MG63 (cell line): ENCODE results near the gene COL6A1. TPM values are rescaled to one million over a fixed set of nuclear protein-coding genes. Genes with fewer than 3 reads are reported as not detected.
A peak's percentile ranks its signal among the peaks of the same experiment; 100 is the strongest.
"Not testable (repeated sequence)": the region's sequence is repeated elsewhere in the genome, so short reads cannot be mapped to it uniquely, and the experiment has no call there.

Experiments
- DNase-seq: peaks from one replicate; pipeline ENCODE4 v3.0.0-alpha.2; 2020
- H3K27me3 ChIP-seq: fragments of 250-450 bp; sonication (Bioruptor Pico); 2 replicates; pipeline ENCODE4 v1.5.1; 2020; ENCODE audit warnings: mild to moderate bottlenecking, moderate library complexity
- H3K36me3 ChIP-seq: fragments of 250-450 bp; sonication (Bioruptor Pico); 2 replicates; pipeline ENCODE4 v1.5.1; 2020; ENCODE audit warnings: mild to moderate bottlenecking, moderate library complexity
- H3K4me3 ChIP-seq: fragments of 250-450 bp; sonication (Bioruptor Pico); 2 replicates; pipeline ENCODE4 v1.5.1; 2020; ENCODE audit warnings: mild to moderate bottlenecking, moderate library complexity
- H3K9me3 ChIP-seq: fragments of 250-450 bp; sonication (Bioruptor Pico); 2 replicates; pipeline ENCODE4 v1.5.1; 2020; ENCODE audit warnings: mild to moderate bottlenecking, moderate library complexity
- total RNA-seq: library from RNA; depleted of rRNA; stranded (reverse); fragments of >200 nt; shearing (Covaris generic); gene quantifications from 2 replicates; pipeline ENCODE4 v1.2.3, GENCODE V29; 2014; ENCODE audit warnings: low replicate concordance

COL6A1 gene
- total RNA-seq, 1 experiment from 2014 or later, result 868 TPM

DNA sequence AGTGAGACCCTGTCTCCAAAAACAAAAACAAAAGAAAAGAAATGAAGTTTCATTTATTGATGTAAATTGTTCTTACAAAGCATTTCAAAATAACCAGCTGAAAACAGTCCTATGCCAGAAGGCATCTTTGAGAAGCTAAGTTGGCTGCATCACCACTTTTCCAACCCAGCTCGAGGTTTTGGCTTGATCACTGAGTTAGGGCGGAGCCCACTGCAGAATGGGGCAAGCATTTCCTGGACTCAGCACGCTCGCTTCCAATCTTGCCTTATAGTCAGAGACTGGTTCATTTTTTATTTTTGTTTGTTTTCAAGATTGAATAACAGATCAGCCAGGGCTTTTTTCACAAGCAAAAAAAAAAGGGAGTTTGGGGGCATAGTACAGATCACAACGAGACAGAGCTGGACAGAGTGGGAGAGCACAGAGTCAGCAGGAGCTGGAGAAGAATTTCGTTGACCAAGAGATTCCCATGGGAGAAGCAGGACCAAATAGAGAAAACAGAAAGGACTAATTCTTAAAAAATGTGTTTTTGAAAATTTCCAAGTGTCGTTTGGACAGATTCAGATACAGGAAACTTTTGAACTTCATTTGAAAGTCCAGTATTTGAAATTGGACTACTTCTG lies 23.5 kb upstream of the COL6A1 start:
- H3K36me3 ChIP-seq, result no peaks in the 10 kb centered on the region; the same call in 1 of the 2 replicates
- H3K4me3 ChIP-seq, result peak overlapping the region; percentile 16; the same call in 1 of the 2 replicates
- peak; percentile 83 for DNase-seq

DNA sequence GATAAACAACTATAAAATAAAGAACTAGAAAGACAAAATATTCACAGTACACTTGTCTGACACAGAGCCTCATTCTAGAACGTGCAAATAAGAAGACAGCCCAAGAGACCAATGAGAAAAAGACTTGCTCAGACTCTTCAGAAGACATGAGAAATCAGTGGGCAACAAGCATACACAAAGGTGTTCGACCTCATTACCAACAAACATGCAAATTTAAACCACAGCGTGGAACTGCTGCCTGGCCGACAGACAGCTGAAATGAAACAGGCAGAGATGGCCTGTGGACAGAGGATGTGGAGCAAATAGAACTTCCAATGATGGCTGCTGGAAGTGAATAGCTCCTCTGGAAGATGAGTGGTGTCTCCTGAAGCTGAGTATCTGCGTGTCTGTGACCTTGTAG lies 22.4 kb upstream of the COL6A1 start:
- H3K4me3 ChIP-seq, result no peak overlapping the region
- H3K27me3 ChIP-seq, result no peaks in the 10 kb centered on the region
- no peak for DNase-seq
- peaks cover 9% of the 10 kb centered on the region for H3K9me3 ChIP-seq
- no peaks in the 10 kb centered on the region; the same call in 1 of the 2 replicates for H3K36me3 ChIP-seq

More for the DNA sequence above, 23.5 kb upstream of the COL6A1 start:
- Histone ChIP-seq H3K27me3 (no peaks in the 10 kb centered on the region), H3K9me3 (peaks cover 9% of the 10 kb centered on the region)

DNA sequence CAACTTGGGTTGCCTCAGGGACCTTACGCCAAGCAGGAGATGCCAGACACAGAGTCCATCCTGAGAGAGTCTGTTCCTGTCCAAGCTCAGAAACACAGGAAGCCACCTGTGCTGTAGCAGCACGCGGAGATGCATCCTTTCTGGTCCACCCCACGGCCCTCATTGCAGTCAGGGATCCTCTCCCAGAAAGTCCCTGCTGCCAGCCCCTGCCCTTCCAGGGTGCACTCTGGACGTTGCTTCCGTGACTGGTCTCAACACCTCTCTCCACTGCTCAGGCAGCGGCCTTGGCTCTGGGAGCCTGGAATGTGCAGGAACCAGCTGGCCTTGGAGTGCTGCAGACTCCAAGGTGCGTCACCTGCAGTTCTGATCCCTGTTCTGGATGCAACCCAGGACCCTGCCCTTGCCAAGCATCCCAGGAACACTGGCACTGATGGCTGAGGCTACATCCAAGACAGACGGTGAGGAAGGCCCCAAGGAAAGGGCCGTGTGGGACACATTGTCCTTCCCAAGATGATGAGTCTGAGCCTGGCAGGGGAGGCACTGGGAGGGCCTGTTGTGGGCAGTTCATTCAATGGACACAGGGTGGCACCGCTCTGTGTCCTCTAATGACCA lies 21.7 kb upstream of the COL6A1 start:
- no peaks in the 10 kb centered on the region; the same call in 1 of the 2 replicates for H3K36me3 ChIP-seq
- no peak for DNase-seq
- no peak overlapping the region for H3K4me3 ChIP-seq
- H3K27me3 ChIP-seq, result no peaks in the 10 kb centered on the region
- peaks cover 15% of the 10 kb centered on the region for H3K9me3 ChIP-seq

DNA sequence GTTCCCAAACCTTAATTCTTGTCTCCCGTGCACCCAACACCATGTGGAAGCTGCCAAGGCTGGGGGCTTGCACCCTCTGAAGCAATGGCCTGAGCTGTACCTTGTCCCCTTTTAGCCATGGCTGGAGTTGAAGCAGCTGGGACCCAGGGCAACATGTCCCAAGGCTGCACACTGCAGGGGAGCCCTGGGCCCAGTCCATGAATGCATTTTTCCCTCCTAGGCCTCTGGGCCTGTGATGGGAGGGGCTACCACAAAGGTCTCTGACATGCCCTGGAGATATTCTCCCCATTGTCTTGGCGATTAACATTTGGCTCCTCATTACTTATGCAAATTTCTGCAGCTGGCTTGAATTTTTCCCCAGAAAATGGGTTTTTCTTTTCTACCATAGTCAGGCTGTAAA lies 20.2 kb upstream of the COL6A1 start:
- H3K4me3 ChIP-seq, H3K36me3 ChIP-seq, H3K27me3 ChIP-seq, DNase-seq: not testable (repeated sequence)
- H3K9me3 ChIP-seq, result peaks cover 16% of the 10 kb centered on the region

DNA sequence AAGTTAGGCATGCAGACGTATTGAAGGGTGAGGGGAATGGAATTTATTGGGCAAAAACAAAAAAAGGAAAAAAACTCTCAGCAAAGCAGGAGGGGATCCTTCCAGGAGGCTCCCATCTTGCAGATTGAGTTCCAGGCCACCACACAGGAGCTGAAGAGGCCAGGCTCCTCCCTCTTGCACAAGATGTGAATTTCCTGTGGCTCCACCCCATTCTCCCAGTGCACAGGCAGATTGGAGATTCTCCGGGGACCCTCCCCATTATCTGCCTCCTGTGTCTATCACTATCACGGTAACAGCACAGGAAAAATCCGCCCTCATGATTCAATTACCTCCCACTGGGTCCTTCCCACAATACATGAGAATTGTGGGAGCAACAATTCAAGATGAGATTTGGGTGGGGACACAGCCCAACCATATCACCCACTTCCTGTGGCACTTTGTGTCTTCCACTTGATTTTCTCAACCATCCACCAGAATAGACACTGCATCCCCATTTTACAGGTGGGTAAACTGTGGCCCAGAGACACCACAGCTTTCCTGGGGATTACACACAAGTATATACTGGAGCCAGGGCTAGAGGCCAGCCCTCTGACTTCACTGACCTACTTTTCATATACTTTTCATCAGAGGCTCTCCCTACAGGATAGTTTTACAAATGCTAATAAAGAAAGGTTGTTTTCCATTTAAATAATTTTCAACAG lies 18.9 kb upstream of the COL6A1 start:
- no peak overlapping the region for H3K4me3 ChIP-seq
- DNase-seq, result no peak
- no peaks in the 10 kb centered on the region; the same call in 1 of the 2 replicates for H3K36me3 ChIP-seq
- peaks cover 16% of the 10 kb centered on the region for H3K9me3 ChIP-seq
- no peaks in the 10 kb centered on the region for H3K27me3 ChIP-seq

DNA sequence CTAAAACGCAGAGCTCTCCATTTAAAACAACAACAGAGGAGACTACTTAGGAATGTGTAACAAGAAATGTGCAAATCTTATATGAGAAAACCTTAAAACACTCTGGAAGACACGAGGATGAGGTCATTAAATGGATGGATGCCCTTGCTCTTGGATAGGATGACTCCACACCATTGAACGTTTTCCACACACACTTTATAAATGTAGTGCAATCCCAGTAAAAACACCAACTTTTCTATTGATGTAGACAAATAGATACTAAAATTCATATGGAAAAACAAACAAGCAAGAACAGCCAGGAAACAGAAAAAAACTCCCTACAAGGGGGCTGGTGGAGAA lies 18.4 kb upstream of the COL6A1 start:
- no peak for DNase-seq
- Histone ChIP-seq H3K27me3 (no peaks in the 10 kb centered on the region), H3K36me3 (no peaks in the 10 kb centered on the region; the same call in 1 of the 2 replicates), H3K4me3 (no peak overlapping the region), H3K9me3 (peaks cover 16% of the 10 kb centered on the region)

DNA sequence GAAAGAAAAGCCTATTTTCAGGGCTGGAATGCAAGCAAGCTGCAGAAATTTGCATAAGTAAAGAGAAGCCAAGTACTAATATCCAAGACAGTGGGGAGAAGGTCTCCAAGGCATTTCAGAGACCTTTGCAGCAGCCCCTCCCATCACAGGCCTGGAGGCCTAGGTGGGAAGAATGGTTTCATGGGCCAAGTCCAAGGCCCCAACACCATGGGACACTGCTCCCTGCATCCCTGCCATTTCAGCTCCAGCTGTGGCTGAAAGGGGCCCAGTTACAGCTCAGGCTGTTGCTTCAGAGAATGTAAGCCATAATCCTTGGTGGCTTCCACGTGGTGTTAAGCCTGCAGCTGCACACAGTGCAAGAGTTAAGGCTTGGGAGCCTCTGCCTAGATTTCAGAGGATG lies 16.9 kb upstream of the COL6A1 start:
- H3K9me3 ChIP-seq, result peaks cover 16% of the 10 kb centered on the region
- no peaks in the 10 kb centered on the region for H3K36me3 ChIP-seq
- no peak for DNase-seq
- no peak overlapping the region for H3K4me3 ChIP-seq
- H3K27me3 ChIP-seq, result no peaks in the 10 kb centered on the region

DNA sequence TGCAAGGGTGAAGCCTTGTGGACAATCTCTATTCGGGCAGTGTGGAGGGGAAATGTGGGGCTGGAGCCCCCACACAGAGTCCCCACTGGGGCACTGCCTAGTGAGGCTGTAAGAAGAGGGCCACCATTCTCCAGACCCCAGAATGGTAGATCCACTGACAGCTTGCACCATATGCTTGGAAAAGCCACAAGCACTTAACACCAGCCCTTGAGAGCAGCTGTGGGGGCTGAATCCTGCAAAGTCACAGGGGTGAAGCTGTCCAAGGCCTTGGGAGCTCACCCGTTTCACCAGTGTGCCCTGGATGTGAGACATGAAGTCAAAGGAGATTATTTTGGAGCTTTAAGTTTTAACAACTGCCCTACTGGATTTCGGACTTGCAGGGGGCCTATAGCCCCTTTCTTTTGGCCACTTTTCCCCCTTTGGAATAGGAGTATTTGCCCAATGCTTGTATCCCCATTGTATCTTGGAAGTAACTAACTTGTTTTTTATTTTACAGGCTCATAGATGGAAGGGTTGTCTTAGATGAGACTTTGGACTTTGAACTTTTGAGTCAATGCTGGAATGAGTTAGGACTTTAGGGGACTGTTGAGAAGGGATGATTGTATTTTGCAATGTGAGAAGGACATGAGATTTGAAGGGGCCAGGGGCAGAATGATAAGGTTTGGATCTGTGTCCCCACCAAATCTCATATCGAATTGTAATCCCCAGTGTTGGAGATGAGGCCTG lies 16.3 kb upstream of the COL6A1 start:
- no peak for DNase-seq

DNA sequence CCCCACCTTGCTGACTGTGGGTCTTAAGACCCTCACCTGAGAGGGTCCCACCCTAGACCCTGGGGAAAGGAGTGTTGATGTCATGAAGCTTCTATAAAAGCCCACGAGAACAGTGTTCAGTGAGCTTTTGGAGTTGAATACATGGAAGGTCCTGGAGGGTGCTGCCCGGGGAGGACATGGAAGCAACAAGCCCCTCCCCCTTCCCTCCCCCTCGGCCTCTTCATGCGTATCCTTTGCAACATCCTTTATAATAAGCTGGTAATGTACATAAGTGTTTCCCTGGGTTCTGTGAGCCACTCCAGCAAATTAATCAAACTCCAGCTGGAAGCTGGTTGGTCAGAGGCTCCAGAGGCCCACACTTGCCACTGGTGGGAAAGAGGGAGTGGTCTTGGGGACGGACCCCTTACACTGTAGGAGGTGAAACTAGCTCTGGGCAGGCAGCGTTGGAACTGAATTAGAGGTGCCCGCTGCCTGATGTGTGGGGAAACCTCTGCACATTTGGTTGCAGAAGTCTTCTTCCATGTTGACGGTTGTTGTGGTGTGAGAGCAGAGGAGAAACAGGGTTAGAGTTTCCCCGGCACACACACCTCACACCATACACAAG lies 14.7 kb upstream of the COL6A1 start:
- no peak for DNase-seq

More for the DNA sequence above, 16.3 kb upstream of the COL6A1 start:
- no peak overlapping the region for H3K4me3 ChIP-seq
- H3K36me3 ChIP-seq, result no peaks in the 10 kb centered on the region
- H3K9me3 ChIP-seq, result peaks cover 16% of the 10 kb centered on the region
- no peaks in the 10 kb centered on the region for H3K27me3 ChIP-seq

DNA sequence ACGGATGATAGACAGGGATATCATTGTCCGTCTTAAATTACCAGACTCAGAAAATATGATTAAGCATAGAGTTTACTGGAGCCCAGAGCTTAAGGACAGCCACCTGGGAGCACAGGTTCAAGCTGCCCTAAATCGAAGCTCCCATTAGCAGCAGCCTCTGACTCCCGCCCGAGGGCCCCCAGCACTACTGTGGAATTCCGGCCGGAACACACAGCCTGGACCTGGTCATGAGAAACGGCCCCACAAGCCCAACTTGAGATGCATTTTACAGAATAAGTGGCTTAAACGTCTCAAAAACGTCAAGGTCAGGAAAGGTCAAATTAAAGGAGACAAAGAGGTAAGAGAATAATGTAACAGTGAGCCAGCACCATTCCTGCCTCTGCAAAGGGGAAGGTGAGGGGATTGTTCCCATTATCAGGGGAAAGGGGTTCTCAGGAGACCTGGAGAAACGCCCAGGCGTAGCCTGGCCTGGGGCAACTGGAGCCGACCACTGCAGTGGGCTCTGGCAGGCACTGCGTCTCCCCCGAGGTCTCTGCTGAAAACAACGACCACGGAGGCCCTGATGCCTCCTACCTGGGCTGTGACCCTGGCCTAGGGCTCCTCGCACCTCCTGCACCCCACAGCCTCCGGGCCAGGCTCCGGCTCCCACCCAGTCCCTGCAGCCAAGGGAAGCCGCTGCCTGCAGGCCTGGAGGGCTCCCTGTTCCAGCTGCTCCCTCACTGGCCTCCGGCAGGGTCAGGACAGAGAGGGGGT lies 11.5 kb upstream of the COL6A1 start:
- Histone ChIP-seq H3K9me3 (no peaks in the 10 kb centered on the region), H3K27me3 (no peaks in the 10 kb centered on the region), H3K36me3 (no peaks in the 10 kb centered on the region), H3K4me3 (no peak overlapping the region)
- no peak for DNase-seq

More for the DNA sequence above, 14.7 kb upstream of the COL6A1 start:
- Histone ChIP-seq H3K9me3 (peaks cover 9% of the 10 kb centered on the region), H3K4me3 (no peak overlapping the region), H3K27me3 (no peaks in the 10 kb centered on the region), H3K36me3 (no peaks in the 10 kb centered on the region)

DNA sequence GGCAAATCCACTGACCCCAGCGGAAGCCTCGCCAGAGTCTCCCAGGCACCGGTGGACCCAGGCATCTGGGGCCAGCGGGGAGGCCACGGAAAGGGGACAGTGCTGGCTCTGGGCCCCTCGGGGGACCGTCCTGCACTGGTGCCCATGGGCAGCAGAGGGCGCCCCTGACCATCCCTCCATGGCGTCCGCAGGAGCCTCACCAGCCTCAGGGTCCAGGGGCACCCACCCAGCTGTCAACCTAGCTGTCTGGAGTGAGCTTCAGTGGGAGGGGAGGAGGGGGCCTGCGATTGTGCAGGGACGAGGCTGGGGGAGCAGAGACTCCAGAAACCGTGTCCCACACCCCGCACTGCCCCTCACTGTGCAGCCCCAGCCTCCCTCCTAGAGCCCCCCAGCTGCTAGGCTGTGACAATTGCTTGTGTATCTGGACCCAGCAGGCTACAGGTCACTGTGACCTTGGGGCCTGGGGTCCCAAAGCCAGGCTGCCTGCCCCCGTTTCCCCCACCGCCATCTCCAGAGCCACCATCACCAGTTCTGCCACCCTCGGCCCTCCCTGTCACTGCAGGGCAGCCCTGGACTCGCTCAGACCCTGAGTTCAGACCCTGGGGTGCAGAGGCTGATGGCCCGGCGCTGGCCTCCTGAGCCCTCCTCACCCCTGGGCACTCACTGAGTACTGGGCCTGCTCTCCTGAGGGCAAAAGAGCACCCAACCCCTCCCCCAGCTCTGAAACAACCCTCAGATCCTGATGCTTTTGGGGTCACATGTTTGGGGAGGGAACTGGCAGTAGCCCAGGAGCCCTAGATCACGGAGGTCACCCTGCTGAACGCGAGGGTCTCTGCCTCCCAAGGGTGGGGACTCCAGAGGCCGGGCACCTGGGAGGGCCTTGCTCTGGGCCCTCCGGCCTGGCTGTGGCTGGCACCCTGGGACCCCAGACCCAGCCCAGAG lies 10.6 kb upstream of the COL6A1 start:
- Histone ChIP-seq H3K4me3 (no peak overlapping the region), H3K27me3 (no peaks in the 10 kb centered on the region), H3K9me3 (no peaks in the 10 kb centered on the region), H3K36me3 (no peaks in the 10 kb centered on the region)
- DNase-seq, result peak; percentile 66

DNA sequence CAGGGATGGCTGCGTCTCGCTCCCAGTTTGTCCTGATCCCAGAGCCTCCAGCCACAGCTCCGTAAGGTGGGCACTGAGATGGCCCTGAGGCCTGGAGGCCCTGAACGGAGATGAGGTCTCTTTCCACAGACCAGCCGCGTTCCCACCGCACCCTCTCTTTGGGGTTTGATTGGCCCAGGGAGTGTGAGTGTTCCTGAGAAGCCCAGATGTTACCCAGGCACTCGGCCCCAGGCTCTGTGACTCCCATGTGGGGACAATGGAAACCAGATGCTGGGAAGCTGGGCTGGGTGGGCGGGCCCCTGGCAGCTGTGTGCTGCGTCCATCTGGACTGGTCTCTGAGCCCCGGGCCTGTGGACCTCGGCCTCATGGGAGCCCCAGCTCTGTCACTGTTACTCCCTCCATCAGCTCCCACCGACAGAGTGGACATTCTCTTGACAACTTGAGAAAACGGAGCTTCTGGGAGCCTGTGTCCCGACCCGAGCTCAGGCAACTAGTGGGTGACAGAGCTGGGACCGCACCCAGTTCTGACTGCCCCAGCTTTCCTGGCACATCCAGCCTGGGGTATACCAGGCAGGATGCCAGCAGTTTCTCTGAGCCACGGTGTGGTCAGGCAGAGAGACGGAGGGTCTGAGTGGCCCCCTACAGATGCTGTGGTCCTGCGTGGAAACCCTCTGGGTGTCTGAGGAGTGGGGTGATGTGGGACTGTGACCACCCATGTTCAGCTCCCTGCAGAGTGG lies 9.8 kb upstream of the COL6A1 start:
- DNase-seq, result peak; percentile 44
- Histone ChIP-seq H3K4me3 (no peak overlapping the region), H3K27me3 (no peaks in the 10 kb centered on the region)

DNA sequence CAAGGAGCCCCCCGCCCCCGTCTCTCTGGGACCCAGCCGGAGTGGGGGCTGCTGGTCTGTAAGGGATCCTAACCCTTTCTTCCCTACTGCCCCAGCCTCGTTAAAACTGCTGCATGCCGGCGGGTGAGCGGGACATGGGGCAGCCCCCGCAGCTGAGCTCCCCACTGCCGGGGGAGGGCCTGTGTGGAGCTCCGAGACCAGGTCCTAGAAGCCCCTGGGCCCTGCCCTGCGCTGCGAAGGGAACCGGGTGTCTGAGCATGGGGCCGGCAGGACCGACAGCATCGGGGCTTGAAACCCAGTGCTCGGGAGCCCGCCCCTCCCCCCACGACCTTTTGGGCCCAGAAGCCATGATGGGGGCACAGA lies 9.2 kb upstream of the COL6A1 start:
- peak; percentile 35 for DNase-seq
- Histone ChIP-seq H3K27me3 (no peaks in the 10 kb centered on the region), H3K9me3 (no peaks in the 10 kb centered on the region), H3K36me3 (no peaks in the 10 kb centered on the region), H3K4me3 (no peak overlapping the region; the same call in 1 of the 2 replicates)

More for the DNA sequence above, 9.8 kb upstream of the COL6A1 start:
- Histone ChIP-seq H3K9me3 (no peaks in the 10 kb centered on the region), H3K36me3 (no peaks in the 10 kb centered on the region)

DNA sequence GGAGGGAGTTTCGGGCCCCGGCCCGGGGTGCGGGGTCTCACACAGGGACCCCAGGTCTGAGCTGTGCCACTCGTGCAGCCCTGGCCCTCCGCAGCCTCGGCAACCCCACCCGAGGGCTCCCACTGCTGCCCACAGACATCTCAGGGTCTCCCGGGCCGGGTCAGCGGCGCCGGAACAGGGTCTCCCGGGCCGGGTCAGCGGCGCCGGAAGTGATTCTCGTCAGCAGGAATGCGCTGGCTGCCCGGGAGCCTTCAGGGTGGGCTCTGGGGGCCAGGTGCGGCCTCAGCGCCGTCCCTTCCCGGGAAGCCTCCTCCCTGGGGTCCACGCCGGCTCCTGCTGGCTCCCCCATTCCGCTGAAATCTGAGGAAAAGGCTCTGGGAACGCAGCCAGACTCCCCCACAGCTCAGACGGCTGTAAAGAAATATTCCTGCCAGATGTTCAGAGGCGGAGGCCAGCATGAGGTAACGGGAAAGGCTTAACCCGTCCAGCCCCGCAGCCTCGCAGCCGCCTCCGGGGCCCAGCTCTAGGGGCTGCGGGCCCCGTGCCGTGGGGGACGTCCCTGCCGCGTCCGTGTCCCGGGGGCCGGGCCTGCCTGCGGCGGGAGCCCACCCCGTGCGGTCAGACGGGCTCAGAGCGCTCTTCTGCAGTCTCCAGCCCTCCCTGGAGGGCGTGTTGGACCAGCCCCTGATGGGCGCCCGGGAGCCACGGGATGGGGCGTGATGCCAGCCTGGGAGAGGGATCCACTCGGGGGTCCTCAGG lies 8.7 kb upstream of the COL6A1 start:
- DNase-seq, result peak; percentile 91
- peak overlapping the region; percentile 31 for H3K4me3 ChIP-seq
- no peaks in the 10 kb centered on the region for H3K36me3 ChIP-seq
- H3K9me3 ChIP-seq, result no peaks in the 10 kb centered on the region
- H3K27me3 ChIP-seq, result no peaks in the 10 kb centered on the region
